ENCODE data around the gene ETS1.

The ETS1 gene

GRCh38 chr11:128569291-128569690, 18.1 kb downstream of the ETS1 start:
- H3K36me3 ChIP-seq (ENCODE audit: control insufficient read depth, insufficient read depth, low read length): no peaks in the 10 kb centered on the region
- no peak overlapping the region for H3K4me3 ChIP-seq (ENCODE audit: insufficient read depth, low read depth, low read length)
- no peak overlapping the region for H3K27ac ChIP-seq (ENCODE audit: insufficient read depth, low read depth, low read length, poor library complexity, severe bottlenecking)
- WGBS, 2 experiments: 62 to 63% methylated on average over 2 of the region's 2 CpGs
- H3K9me3 ChIP-seq (ENCODE audit: control insufficient read depth, low read length): no peaks in the 10 kb centered on the region
- H3K27me3 ChIP-seq (ENCODE audit: control insufficient read depth, insufficient read depth, low read length, poor library complexity, severe bottlenecking): no peaks in the 10 kb centered on the region
- H3K4me1 ChIP-seq (ENCODE audit: control insufficient read depth, insufficient read depth, low read length): no peaks in the 10 kb centered on the region

DNA sequence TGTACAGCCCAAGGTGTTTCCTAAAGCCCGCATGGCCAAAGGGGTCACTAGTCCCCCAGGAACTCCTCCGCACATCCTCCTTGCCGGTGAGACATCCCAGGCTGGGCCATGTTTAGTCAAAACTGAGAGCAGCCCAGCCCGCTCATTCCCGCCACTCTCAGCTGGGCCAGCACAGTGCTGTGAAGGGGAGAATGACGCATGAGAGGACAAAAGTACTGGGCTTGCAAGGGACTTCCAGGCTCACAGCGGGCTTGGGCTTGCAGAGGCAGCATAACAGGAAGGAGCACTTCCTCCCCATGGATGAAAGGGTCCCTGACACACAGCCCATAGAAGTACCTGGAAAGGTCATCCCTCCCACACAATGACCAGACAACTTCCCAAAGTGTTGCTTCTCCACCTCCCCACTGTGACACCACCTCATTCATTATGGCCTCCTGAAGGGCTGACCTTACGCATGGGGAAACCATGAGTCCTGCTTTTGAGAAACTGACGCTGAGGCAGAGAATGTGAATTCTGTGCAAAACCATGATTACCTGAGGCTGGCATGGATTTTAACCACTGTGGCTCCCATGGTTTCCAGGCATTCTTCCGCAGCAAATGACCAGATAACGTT, 19.1 kb downstream of the ETS1 start:
- Histone ChIP-seq H3K9me3 (ENCODE audit: control insufficient read depth, low read length) (no peaks in the 10 kb centered on the region), H3K27me3 (ENCODE audit: control insufficient read depth, insufficient read depth, low read length, poor library complexity, severe bottlenecking) (no peaks in the 10 kb centered on the region), H3K4me1 (ENCODE audit: control insufficient read depth, insufficient read depth, low read length) (no peaks in the 10 kb centered on the region), H3K4me3 (ENCODE audit: insufficient read depth, low read depth, low read length) (no peak overlapping the region), H3K36me3 (ENCODE audit: control insufficient read depth, insufficient read depth, low read length) (no peaks in the 10 kb centered on the region), H3K27ac (ENCODE audit: insufficient read depth, low read depth, low read length, poor library complexity, severe bottlenecking) (no peak overlapping the region)
- WGBS, 2 experiments: 84 to 86% methylated on average over 11 of the region's 11 CpGs

GRCh38 chr11:128567130-128567529, 20.2 kb downstream of the ETS1 start:
- Histone ChIP-seq H3K36me3 (ENCODE audit: control insufficient read depth, insufficient read depth, low read length) (no peaks in the 10 kb centered on the region), H3K27ac (ENCODE audit: insufficient read depth, low read depth, low read length, poor library complexity, severe bottlenecking) (no peak overlapping the region), H3K9me3 (ENCODE audit: control insufficient read depth, low read length) (no peaks in the 10 kb centered on the region), H3K27me3 (ENCODE audit: control insufficient read depth, insufficient read depth, low read length, poor library complexity, severe bottlenecking) (no peaks in the 10 kb centered on the region), H3K4me1 (ENCODE audit: control insufficient read depth, insufficient read depth, low read length) (no peaks in the 10 kb centered on the region), H3K4me3 (ENCODE audit: insufficient read depth, low read depth, low read length) (no peak overlapping the region)
- WGBS, 2 experiments: 82 to 93% methylated on average over 1 to 3 of the region's 3 CpGs

DNA sequence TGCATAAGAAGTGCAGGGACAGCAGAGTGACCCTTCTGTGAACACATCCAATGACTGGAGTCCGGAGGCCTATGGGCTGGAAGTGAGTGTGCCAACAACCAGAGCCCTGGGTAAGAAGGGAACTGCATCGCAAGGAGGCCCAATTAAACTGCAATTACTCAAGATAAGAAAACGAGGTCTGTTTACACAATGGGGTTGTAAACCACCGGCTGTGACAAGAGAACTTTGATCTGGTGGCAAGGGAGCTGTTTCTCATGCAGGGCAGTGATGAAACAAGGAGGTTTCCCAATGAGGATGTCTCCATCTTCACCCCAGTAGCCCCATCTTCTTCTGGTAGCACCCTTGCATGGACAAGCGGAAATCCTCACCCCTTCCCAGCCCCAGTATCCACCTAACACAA, 21.5 kb downstream of the ETS1 start:
- 76 to 84% methylated on average over 4 of the region's 5 CpGs for WGBS, 2 experiments
- Histone ChIP-seq H3K27ac (ENCODE audit: insufficient read depth, low read depth, low read length, poor library complexity, severe bottlenecking) (no peak overlapping the region), H3K27me3 (ENCODE audit: control insufficient read depth, insufficient read depth, low read length, poor library complexity, severe bottlenecking) (no peaks in the 10 kb centered on the region), H3K9me3 (ENCODE audit: control insufficient read depth, low read length) (no peaks in the 10 kb centered on the region), H3K4me3 (ENCODE audit: insufficient read depth, low read depth, low read length) (no peak overlapping the region), H3K36me3 (ENCODE audit: control insufficient read depth, insufficient read depth, low read length) (no peaks in the 10 kb centered on the region), H3K4me1 (ENCODE audit: control insufficient read depth, insufficient read depth, low read length) (no peaks in the 10 kb centered on the region)

DNA sequence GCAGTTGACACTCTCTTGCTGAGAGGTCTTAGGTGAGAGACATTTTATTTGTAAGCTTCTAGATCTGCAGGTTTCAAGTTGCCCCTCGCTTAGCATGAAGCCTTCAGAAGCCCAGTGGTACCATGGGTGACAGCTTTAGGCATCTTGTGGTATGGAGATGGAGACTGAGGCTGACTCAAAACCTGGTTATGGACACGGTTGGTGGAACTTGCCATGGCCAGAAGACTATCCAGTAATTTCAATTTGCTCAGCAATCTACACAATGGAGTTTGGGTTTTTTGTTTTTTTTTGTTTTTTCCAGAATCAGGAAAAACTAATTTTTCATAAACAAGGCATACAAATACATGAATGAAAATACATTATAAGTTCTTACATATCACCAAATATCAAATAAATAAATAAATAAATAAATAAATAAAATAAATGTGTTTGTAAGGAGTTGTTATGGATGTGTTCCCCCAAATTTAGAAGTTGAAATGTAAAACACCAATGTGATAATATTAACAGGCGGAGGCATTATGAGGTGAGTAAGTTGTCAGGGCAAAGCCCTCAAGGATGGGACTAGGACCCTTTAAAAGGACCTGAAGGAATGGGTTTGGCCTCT, 22.6 kb downstream of the ETS1 start:
- Histone ChIP-seq H3K27me3 (ENCODE audit: control insufficient read depth, insufficient read depth, low read length, poor library complexity, severe bottlenecking) (no peaks in the 10 kb centered on the region), H3K4me1 (ENCODE audit: control insufficient read depth, insufficient read depth, low read length) (no peaks in the 10 kb centered on the region), H3K4me3 (ENCODE audit: insufficient read depth, low read depth, low read length) (no peak overlapping the region), H3K9me3 (ENCODE audit: control insufficient read depth, low read length) (no peaks in the 10 kb centered on the region), H3K36me3 (ENCODE audit: control insufficient read depth, insufficient read depth, low read length) (no peaks in the 10 kb centered on the region), H3K27ac (ENCODE audit: insufficient read depth, low read depth, low read length, poor library complexity, severe bottlenecking) (no peak overlapping the region)
- WGBS, 2 experiments: 94 to 96% methylated on average over 3 of the region's 3 CpGs

- H3K27ac ChIP-seq (ENCODE audit: insufficient read depth, low read depth, low read length, poor library complexity, severe bottlenecking): no peak overlapping the region
- H3K4me3 ChIP-seq (ENCODE audit: insufficient read depth, low read depth, low read length): no peak overlapping the region
- H3K9me3 ChIP-seq (ENCODE audit: control insufficient read depth, low read length): no peaks in the 10 kb centered on the region
- 83 to 86% methylated on average over 11 of the region's 11 CpGs for WGBS, 2 experiments
- H3K27me3 ChIP-seq (ENCODE audit: control insufficient read depth, insufficient read depth, low read length, poor library complexity, severe bottlenecking): no peaks in the 10 kb centered on the region
- H3K4me1 ChIP-seq (ENCODE audit: control insufficient read depth, insufficient read depth, low read length): no peaks in the 10 kb centered on the region
- H3K36me3 ChIP-seq (ENCODE audit: control insufficient read depth, insufficient read depth, low read length): no peaks in the 10 kb centered on the region
Observed at GRCh38 chr11:128563942-128564641, 23.3 kb downstream of the ETS1 start.

- WGBS, 2 experiments: 96 to 99% methylated on average over 5 of the region's 5 CpGs
- no peaks in the 10 kb centered on the region for H3K27me3 ChIP-seq (ENCODE audit: control insufficient read depth, insufficient read depth, low read length, poor library complexity, severe bottlenecking)
- no peaks in the 10 kb centered on the region for H3K4me1 ChIP-seq (ENCODE audit: control insufficient read depth, insufficient read depth, low read length)
- no peaks in the 10 kb centered on the region for H3K36me3 ChIP-seq (ENCODE audit: control insufficient read depth, insufficient read depth, low read length)
- no peak overlapping the region for H3K4me3 ChIP-seq (ENCODE audit: insufficient read depth, low read depth, low read length)
- H3K9me3 ChIP-seq (ENCODE audit: control insufficient read depth, low read length): no peaks in the 10 kb centered on the region
- no peak overlapping the region for H3K27ac ChIP-seq (ENCODE audit: insufficient read depth, low read depth, low read length, poor library complexity, severe bottlenecking)
Observed at GRCh38 chr11:128563308-128563707, 24.1 kb downstream of the ETS1 start.

GRCh38 chr11:128559496-128560103, 27.8 kb downstream of the ETS1 start:
- no peak overlapping the region for H3K4me3 ChIP-seq (ENCODE audit: insufficient read depth, low read depth, low read length)
- no peaks in the 10 kb centered on the region for H3K36me3 ChIP-seq (ENCODE audit: control insufficient read depth, insufficient read depth, low read length)
- no peaks in the 10 kb centered on the region for H3K4me1 ChIP-seq (ENCODE audit: control insufficient read depth, insufficient read depth, low read length)
- WGBS, 2 experiments: 92 to 94% methylated on average over 2 to 3 of the region's 3 CpGs
- no peak overlapping the region for H3K27ac ChIP-seq (ENCODE audit: insufficient read depth, low read depth, low read length, poor library complexity, severe bottlenecking)
- H3K27me3 ChIP-seq (ENCODE audit: control insufficient read depth, insufficient read depth, low read length, poor library complexity, severe bottlenecking): no peaks in the 10 kb centered on the region
- no peaks in the 10 kb centered on the region for H3K9me3 ChIP-seq (ENCODE audit: control insufficient read depth, low read length)

- Histone ChIP-seq H3K4me3 (ENCODE audit: insufficient read depth, low read depth, low read length) (no peak overlapping the region), H3K27ac (ENCODE audit: insufficient read depth, low read depth, low read length, poor library complexity, severe bottlenecking) (no peak overlapping the region), H3K4me1 (ENCODE audit: control insufficient read depth, insufficient read depth, low read length) (no peaks in the 10 kb centered on the region), H3K36me3 (ENCODE audit: control insufficient read depth, insufficient read depth, low read length) (no peaks in the 10 kb centered on the region), H3K27me3 (ENCODE audit: control insufficient read depth, insufficient read depth, low read length, poor library complexity, severe bottlenecking) (peaks cover 29% of the 10 kb centered on the region), H3K9me3 (ENCODE audit: control insufficient read depth, low read length) (no peaks in the 10 kb centered on the region)
- 92 to 93% methylated on average over 2 of the region's 2 CpGs for WGBS, 2 experiments
Observed at GRCh38 chr11:128555606-128556005, 31.8 kb downstream of the ETS1 start.

DNA sequence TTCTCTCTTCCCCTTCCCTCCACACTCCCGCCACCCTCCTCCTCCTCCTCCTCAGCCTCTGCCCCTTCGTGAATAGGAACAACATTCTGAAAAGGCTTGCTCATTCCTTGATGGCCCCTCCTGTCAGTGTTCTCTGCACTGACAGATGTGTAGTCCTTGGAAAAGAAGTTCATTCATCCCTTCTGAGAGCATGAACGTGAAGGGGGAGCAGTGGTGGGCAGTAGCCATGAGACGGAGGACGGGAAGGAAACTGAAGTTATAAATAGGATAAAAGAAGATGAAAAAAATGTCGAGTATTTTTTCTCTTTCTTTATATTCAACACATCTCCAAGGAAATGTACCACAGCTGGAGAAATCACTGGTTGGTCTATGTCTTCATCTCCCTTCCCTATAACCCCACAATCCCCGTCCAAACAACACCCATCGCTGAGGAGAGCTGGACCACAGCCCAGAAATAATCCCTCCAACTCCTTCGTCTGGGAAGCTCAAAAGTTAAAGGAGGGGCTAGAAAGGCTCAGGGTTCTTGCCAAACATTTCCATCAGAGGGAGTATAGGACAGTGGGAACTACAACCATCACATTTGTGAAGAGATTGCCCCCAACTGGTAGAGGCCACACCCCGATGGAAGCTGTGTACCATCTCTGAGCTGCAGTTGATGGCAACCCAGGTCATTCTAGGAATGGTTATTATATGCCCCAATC, 33.5 kb downstream of the ETS1 start:
- 79 to 81% methylated on average over 9 to 10 of the region's 10 CpGs for WGBS, 2 experiments
- Histone ChIP-seq H3K36me3 (ENCODE audit: control insufficient read depth, insufficient read depth, low read length) (no peaks in the 10 kb centered on the region), H3K4me1 (ENCODE audit: control insufficient read depth, insufficient read depth, low read length) (no peaks in the 10 kb centered on the region), H3K4me3 (ENCODE audit: insufficient read depth, low read depth, low read length) (no peak overlapping the region), H3K27ac (ENCODE audit: insufficient read depth, low read depth, low read length, poor library complexity, severe bottlenecking) (no peak overlapping the region), H3K9me3 (ENCODE audit: control insufficient read depth, low read length) (no peaks in the 10 kb centered on the region), H3K27me3 (ENCODE audit: control insufficient read depth, insufficient read depth, low read length, poor library complexity, severe bottlenecking) (peaks cover 47% of the 10 kb centered on the region)

Data from ectodermal cell (in vitro differentiated cells).